ENCODE measurements around the gene ITPKB.

- TF ChIP-seq CTCF (IDR thresholded peaks at IDR 0.05), result no peak
- no peak for TF ChIP-seq POLR2A (IDR thresholded peaks at IDR 0.05)
These were observed 12.6 kb upstream of the ITPKB start for GRCh38 chr1:226751703-226752102.
